HG03439 (cell line): ENCODE measurements around the gene JAZF1.

ENCODE experiments used
- ATAC-seq: cut with Tn5 transposase; IDR thresholded peaks from one replicate; pipeline ENCODE4 v1.9.1; 2021; ENCODE audit warnings: mild to moderate bottlenecking, moderate library complexity; ENCODE audit not compliant: unreplicated experiment

The JAZF1 gene

DNA sequence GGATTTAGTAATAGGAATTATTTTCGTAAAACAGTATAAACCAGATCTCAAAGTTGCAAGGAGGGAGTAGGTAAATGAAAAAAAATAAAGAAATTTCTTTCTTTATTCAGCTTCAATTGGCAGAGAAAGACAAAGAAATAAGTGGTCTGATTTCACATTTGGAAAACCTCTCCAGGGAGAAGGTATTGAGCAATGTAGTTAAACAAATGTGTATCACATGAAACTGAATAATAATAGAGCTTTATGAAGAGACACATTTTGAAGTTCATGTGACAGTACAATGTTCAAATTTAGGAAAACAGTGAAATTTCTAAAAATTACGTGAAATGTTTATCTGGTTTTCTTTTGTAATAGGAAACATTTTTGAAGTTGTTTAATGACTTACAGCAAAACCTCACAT lies 377.6 kb downstream of the JAZF1 start:
- no peak for ATAC-seq

DNA sequence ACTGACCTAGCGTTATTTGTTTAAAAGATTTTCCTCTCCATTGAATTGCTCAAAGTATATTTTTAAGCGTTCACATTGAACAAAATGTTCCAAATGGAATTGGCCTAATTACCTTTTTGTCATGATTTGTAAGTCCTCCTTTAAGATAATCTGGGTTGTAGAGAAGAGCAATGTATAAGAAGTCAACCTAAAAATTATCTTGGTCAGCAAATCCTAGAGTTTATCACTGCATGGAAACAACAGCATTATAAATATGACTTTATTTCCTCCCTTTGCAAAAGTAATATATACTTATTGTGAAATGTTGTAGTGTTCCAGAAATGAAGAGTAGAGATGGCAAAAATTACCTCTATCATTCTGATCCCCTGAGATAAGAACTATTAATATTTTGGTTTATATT lies 381.4 kb downstream of the JAZF1 start:
- no peak for ATAC-seq

DNA sequence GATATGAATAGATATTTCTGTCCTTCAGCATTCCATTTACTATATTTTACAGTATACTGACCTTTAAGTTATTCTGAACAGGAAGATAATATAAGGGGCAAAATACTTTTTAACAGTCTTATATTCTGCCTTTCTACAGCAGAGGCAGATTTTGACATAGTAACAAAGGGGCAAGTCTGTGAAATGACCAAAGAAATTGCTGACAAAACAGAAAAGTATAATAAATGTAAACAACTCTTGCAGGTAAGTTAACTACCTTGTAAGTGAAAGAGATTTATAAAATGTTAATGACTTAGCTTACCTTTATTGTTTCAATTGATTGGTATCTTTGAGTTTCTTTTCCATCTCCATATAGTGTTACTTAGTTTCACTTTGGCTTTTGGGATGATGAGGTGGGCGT lies 384.6 kb downstream of the JAZF1 start:
- ATAC-seq = no peak

DNA sequence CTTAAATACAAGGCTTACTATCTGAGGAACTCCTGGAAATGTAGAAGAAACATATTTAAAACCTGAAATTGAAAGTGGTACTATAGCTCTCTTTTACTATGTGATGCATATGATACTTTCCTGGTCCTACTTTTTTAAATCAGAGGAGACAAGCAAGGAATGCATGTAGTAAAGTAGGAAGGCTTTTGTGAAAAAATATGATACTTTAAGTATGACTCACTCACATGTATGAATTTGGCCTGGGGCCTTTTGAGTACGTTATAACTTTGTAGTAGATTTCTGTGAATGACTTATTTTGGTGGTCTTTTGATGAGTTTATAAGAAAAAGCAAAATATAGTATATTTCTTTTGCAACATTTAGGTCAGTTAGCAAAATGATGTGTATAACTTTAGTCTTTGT lies 386.8 kb downstream of the JAZF1 start:
- ATAC-seq = no peak

DNA sequence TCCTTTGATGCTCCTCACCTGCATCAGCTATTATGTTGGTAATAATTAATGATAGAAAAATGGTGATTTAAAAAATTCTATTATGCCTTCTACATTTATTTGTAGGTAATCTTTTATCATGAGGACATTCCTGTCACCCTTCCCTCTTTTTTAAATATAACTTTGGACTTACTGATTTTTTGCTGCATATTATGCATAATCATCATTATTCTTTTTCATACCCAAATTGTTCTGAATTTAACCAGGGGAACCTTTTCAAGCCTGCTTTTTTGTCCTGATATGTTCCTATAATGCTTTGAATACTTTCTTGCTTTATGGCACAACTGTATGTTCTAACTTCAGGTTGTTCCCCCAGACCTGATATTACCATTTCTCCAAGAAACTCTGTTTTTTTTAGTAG lies 392.2 kb downstream of the JAZF1 start:
- ATAC-seq = no peak

DNA sequence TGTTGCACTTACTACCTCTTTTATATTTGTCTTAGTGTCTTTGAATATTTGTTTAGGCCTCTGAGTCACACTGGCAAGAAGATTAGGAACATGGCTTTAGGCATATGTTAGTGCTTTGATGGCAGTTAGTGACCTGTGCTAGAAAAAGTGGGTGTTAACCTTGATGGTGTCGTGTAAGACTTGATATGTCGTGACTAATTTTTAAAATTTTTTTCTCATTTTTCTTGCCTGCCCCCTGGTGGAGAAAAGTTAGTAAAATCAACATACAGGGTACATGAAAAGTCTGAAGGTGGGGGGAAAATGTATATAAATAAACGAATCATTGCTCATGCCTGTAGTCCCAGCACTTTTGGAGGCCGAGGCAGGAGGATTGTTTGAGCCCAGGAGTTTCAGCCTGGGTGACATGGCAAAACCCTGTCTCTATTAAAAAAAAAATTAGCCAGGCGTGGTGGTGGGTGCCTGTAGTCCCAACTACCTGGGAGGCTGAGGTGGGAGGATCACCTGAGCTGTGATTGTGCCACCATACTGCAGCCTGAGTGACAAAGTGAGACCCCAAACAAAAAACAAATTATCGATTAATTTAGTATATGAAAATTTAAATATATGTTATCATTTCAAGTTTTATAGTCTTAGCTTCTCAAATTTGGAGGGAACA lies 396.1 kb downstream of the JAZF1 start:
- no peak for ATAC-seq

DNA sequence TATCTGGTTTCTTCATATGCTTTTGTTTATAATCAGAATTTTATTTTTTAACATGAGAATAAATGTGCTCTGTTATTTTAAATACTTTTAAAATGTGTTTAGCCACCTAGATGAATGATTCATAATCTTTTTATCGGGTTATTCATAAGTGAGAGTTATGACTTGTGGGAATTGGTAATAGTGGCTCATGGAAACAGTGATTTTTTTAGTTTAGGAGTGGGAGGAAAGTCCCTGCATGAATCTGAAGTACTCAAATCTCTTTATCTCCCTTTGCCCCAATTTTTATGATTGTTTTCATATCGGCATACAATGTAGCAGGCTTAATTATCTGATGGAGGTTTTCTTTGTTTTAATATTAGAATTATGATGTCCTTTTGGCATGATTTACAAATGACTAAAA lies 397.7 kb downstream of the JAZF1 start:
- ATAC-seq = no peak

DNA sequence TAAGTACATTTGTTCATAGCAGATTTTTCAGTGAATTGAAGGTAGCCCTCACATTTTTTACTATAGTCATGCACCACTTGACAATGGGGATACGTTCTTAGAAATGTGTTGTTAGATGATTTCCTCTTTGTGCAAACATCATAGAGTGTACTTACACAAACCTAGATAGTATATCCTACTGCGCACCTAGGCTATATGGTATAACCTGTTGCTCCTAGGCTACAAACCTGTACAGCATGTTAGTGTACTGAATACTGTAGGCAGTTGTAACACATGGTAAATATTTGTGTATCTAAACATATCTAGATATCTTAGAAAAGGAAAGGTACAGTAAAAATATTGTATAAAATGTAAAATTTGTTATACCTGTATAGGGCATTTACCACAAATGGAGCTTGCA lies 399.4 kb downstream of the JAZF1 start:
- no peak for ATAC-seq
